ENCODE data around the gene PPM1J. TPM values are rescaled to one million over a fixed set of nuclear protein-coding genes. Genes with fewer than 3 reads are reported as not detected.

Gene PPM1J
- total and polyA plus RNA-seq, 2 donors (not counting 1 experiment from before 2014, with no cell fraction given), result 0.79 to 0.83 TPM

DNA sequence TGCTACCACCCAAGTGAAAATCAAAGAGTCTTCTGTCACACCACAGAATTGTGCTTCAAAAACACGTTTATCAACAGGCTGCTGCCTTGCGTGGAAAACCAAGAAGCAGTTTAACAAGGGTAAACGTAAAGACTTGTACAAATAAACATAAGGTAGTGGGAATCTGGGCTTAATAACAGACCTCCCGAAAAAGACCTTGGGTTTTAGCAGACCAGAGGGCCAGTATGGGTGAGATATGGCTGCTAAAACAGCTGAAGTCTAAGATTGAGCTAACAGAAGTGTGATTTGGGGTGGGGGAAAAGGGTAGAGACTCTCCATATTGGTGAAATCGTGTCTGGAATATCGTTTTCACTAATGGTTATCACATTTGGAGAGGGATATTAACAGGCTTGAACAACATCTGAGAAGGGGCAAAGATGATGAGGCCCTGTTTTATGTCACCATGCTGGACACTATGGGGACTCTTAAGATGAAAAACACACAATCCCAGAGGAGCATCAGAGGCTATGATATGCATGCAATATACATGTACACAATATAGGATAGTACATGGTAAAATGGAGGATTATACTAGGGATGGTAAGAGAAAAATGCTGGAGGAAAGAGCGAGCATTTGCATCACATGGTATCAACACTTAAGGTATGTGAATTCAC is 39.3 kb downstream of the PPM1J start:
- H4K20me1 ChIP-seq (ENCODE audit: control insufficient read depth, extremely low read depth, insufficient read depth, low read length), result no peaks in the 10 kb centered on the region
- peaks cover 11% of the 10 kb centered on the region for H3K79me2 ChIP-seq (ENCODE audit: control insufficient read depth, insufficient read depth, low read length)
- no peaks in the 10 kb centered on the region for H3K9me3 ChIP-seq (ENCODE audit: control insufficient read depth, insufficient read depth, low read depth, low read length)
- peak overlapping the region; percentile 91 for H3K9ac ChIP-seq (ENCODE audit: insufficient read depth, low read length)
- peak in 1 of 2 donors; percentile 9 for DNase-seq (ENCODE audit: low read depth in 2 of 2)
- peak overlapping the region; percentile 78 for H3K27ac ChIP-seq (ENCODE audit: insufficient read depth, low read length)
- H3K36me3 ChIP-seq (ENCODE audit: control insufficient read depth, insufficient read depth, low read length), result no peaks in the 10 kb centered on the region
- TF ChIP-seq EZH2 (IDR thresholded peaks at IDR 0.05; ENCODE audit: low read length, missing control alignments), result no peak
- TF ChIP-seq, protein P1, sequence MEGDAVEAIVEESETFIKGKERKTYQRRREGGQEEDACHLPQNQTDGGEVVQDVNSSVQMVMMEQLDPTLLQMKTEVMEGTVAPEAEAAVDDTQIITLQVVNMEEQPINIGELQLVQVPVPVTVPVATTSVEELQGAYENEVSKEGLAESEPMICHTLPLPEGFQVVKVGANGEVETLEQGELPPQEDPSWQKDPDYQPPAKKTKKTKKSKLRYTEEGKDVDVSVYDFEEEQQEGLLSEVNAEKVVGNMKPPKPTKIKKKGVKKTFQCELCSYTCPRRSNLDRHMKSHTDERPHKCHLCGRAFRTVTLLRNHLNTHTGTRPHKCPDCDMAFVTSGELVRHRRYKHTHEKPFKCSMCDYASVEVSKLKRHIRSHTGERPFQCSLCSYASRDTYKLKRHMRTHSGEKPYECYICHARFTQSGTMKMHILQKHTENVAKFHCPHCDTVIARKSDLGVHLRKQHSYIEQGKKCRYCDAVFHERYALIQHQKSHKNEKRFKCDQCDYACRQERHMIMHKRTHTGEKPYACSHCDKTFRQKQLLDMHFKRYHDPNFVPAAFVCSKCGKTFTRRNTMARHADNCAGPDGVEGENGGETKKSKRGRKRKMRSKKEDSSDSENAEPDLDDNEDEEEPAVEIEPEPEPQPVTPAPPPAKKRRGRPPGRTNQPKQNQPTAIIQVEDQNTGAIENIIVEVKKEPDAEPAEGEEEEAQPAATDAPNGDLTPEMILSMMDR (conservative IDR thresholded peaks at IDR 0.05 in 1 of 2, IDR thresholded peaks at IDR 0.05 in 1 of 2; ENCODE audit: low read depth in 1 of 2, low read length in 2 of 2), result no peak
- peak overlapping the region; percentile 79 to 85 (median 82) for H3K4me3 ChIP-seq (replicated peaks in 1 of 4; ENCODE audit: control extremely low read depth in 1 of 4, insufficient read depth in 1 of 4, low read depth in 3 of 4, low read length in 4 of 4)
- H2AFZ ChIP-seq (ENCODE audit: low read length), result peak overlapping the region; percentile 55
- H3K4me1 ChIP-seq (ENCODE audit: control insufficient read depth, extremely low read depth, insufficient read depth, low read length), result peaks cover 10% of the 10 kb centered on the region
- peak overlapping the region; percentile 91 for H3K4me2 ChIP-seq (ENCODE audit: extremely low read depth, insufficient read depth, low read length)
- H3K27me3 ChIP-seq (ENCODE audit: control insufficient read depth, insufficient read depth, low read length), result no peaks in the 10 kb centered on the region

DNA sequence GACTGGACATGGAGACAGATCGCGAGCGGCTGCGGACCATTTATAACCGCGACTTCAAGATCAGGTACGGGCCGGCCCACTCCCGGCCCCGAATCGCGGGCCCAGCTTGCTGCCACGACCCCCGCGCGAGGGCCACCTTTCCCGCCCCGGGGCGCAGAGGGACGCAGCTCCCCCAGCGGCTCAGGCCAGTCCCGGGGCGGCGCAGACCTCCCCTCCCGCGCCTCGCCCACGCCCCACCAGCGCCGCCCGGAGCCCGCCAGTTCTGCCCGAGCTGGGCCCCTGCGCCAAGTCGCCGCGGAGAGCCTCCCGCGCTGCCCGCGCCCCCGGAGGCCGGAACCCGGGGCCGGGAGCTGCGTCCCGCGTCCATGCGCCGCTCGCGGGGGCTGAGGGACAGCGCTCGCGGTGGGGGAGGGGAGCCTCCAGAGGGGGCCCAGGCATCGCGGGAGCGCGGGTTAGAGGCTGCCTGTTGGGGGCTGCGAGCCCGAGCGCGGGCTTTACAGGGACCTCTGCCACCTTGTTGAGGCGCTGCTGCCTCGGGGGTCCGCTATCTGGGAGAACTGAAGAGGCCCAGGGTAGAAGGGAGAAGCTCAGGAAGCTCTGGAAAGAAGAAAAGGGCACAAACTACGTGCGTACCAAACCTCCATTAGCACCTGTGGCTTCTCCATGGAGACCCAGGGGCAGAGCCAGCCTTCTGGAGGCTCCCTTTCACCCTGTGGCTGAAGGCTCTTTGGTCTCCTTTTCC is 40.0 kb downstream of the PPM1J start:
- peak overlapping the region; percentile 91 for H3K9ac ChIP-seq (ENCODE audit: insufficient read depth, low read length)
- peaks cover 10% of the 10 kb centered on the region for H3K4me1 ChIP-seq (ENCODE audit: control insufficient read depth, extremely low read depth, insufficient read depth, low read length)
- peak overlapping the region; percentile 78 for H3K27ac ChIP-seq (ENCODE audit: insufficient read depth, low read length)
- no peaks in the 10 kb centered on the region for H4K20me1 ChIP-seq (ENCODE audit: control insufficient read depth, extremely low read depth, insufficient read depth, low read length)
- H3K9me3 ChIP-seq (ENCODE audit: control insufficient read depth, insufficient read depth, low read depth, low read length), result no peaks in the 10 kb centered on the region
- DNase-seq (ENCODE audit: low read depth in 2 of 2), result peak in 1 of 2 donors; percentile 21
- H3K36me3 ChIP-seq (ENCODE audit: control insufficient read depth, insufficient read depth, low read length), result peaks cover 2% of the 10 kb centered on the region
- peak overlapping the region; percentile 79 to 89 (median 84) for H3K4me3 ChIP-seq (replicated peaks in 1 of 4; ENCODE audit: control extremely low read depth in 1 of 4, insufficient read depth in 1 of 4, low read depth in 3 of 4, low read length in 4 of 4)
- H3K27me3 ChIP-seq (ENCODE audit: control insufficient read depth, insufficient read depth, low read length), result no peaks in the 10 kb centered on the region
- H3K4me2 ChIP-seq (ENCODE audit: extremely low read depth, insufficient read depth, low read length), result peak overlapping the region; percentile 91
- no peak for TF ChIP-seq EZH2 (IDR thresholded peaks at IDR 0.05; ENCODE audit: low read length, missing control alignments)
- TF ChIP-seq, protein P1 (conservative IDR thresholded peaks at IDR 0.05 in 1 of 2, IDR thresholded peaks at IDR 0.05 in 1 of 2; ENCODE audit: low read depth in 1 of 2, low read length in 2 of 2), result peak in 1 of 2 donors; percentile 8
- peaks cover 11% of the 10 kb centered on the region for H3K79me2 ChIP-seq (ENCODE audit: control insufficient read depth, insufficient read depth, low read length)
- H2AFZ ChIP-seq (ENCODE audit: low read length), result peak overlapping the region; percentile 62

DNA sequence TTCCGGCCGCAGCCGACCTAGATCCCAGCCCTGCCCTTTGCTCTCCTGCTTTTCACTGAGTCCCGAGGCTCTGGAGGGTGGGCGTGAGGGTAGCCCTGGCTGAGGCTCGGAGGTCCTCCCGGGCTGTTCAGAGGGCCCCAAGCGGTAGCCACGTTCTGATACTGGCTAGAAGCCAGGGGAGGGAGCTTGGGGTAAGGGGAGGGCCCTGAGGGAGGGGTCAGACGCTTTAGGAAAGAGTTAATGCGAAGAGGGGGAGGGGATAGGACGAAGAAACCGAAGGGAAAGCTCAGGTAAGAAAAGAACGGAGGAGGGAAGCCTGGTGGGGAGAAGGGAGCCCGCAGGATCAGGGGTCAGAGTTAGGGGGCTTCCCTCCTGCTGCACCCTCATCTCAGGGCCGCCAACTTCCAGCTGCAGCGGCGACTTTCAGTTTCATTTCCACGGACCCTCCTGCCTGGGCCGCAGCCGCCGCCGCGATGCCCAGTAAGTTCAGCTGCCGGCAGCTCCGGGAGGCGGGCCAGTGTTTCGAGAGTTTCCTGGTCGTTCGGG is 40.6 kb downstream of the PPM1J start, which contains the start of gene MOV10:
TSS of gene MOV10 (plus strand) at position 220 of the 546 bp plus-strand sequence. CDS start at position 474, 254 bp downstream.
- H3K36me3 ChIP-seq (ENCODE audit: control insufficient read depth, insufficient read depth, low read length), result peaks cover 4% of the 10 kb centered on the region
- TF ChIP-seq, protein P1 (conservative IDR thresholded peaks at IDR 0.05 in 1 of 2, IDR thresholded peaks at IDR 0.05 in 1 of 2; ENCODE audit: low read depth in 1 of 2, low read length in 2 of 2), result no peak
- no peak for TF ChIP-seq EZH2 (IDR thresholded peaks at IDR 0.05; ENCODE audit: low read length, missing control alignments)
- H3K4me3 ChIP-seq (replicated peaks in 1 of 4; ENCODE audit: control extremely low read depth in 1 of 4, insufficient read depth in 1 of 4, low read depth in 3 of 4, low read length in 4 of 4), result peak within 1 kb of the TSS; percentile 79 to 89 (median 84)
- peak within 1 kb of the TSS; percentile 62 for H2AFZ ChIP-seq (ENCODE audit: low read length)
- H3K79me2 ChIP-seq (ENCODE audit: control insufficient read depth, insufficient read depth, low read length), result peaks cover 10% of the 10 kb centered on the region
- peak within 1 kb of the TSS; percentile 91 for H3K9ac ChIP-seq (ENCODE audit: insufficient read depth, low read length)
- peak; percentile 74 to 79 for DNase-seq (ENCODE audit: low read depth in 2 of 2)
- H3K27ac ChIP-seq (ENCODE audit: insufficient read depth, low read length), result peak within 1 kb of the TSS; percentile 78
- H3K4me2 ChIP-seq (ENCODE audit: extremely low read depth, insufficient read depth, low read length), result peak within 1 kb of the TSS; percentile 100
- H3K4me1 ChIP-seq (ENCODE audit: control insufficient read depth, extremely low read depth, insufficient read depth, low read length), result peaks cover 10% of the 10 kb centered on the region
- no peaks in the 10 kb centered on the region for H3K9me3 ChIP-seq (ENCODE audit: control insufficient read depth, insufficient read depth, low read depth, low read length)
- H3K27me3 ChIP-seq (ENCODE audit: control insufficient read depth, insufficient read depth, low read length), result no peaks in the 10 kb centered on the region
- H4K20me1 ChIP-seq (ENCODE audit: control insufficient read depth, extremely low read depth, insufficient read depth, low read length), result no peaks in the 10 kb centered on the region

Data from fibroblast of lung (primary cell).